NCI-H524 (cell line): ENCODE results near the gene PJVK.
"Not testable (repeated sequence)": the region's sequence is repeated elsewhere in the genome, so short reads cannot be mapped to it uniquely, and the experiment has no call there.

ENCODE experiments used
- DNase-seq, 2 experiments: peaks; one replicate each; lab custom pipeline; 2025; lab: John Stamatoyannopoulos, UW

Gene PJVK

GRCh38 chr2:178450774-178451525 lies at the start of gene PJVK, which contains the start of gene PRKRA:
TSS of gene PJVK (plus strand) at chr2:178451378. CDS start at chr2:178453410, 2,032 bp downstream.
TSS of gene PRKRA (minus strand) at chr2:178451175. CDS start at chr2:178451030, 145 bp downstream.
- peak; percentile 85 to 94 for DNase-seq

- no peak for DNase-seq
These were observed 49.2 kb upstream of the PJVK start for GRCh38 chr2:178401994-178402437.

- DNase-seq, result no peak
These were observed 47.4 kb upstream of the PJVK start for GRCh38 chr2:178403671-178404306.

- peak in 1 of 2 experiments; percentile 50 for DNase-seq
These were observed 46.8 kb upstream of the PJVK start for GRCh38 chr2:178404368-178404767.

- no peak for DNase-seq
These were observed 41.9 kb upstream of the PJVK start for GRCh38 chr2:178409261-178409660.

GRCh38 chr2:178412047-178412446 lies 39.1 kb upstream of the PJVK start:
- DNase-seq, result no peak

GRCh38 chr2:178412453-178412852 lies 38.7 kb upstream of the PJVK start:
- not testable (repeated sequence) for DNase-seq

- DNase-seq, result peak; percentile 66 to 73
These were observed 37.5 kb upstream of the PJVK start for GRCh38 chr2:178413472-178414265.

- DNase-seq, result peak; percentile 77 to 95
These were observed 36.6 kb upstream of the PJVK start for GRCh38 chr2:178414266-178415247.

- DNase-seq, result no peak
These were observed 35.2 kb upstream of the PJVK start for GRCh38 chr2:178415979-178416378.

GRCh38 chr2:178417916-178418315 lies 33.3 kb upstream of the PJVK start:
- DNase-seq, result no peak

GRCh38 chr2:178418426-178418825 lies 32.8 kb upstream of the PJVK start:
- no peak for DNase-seq

GRCh38 chr2:178419123-178419522 lies 32.1 kb upstream of the PJVK start:
- DNase-seq, result peak in 1 of 2 experiments; percentile 19

GRCh38 chr2:178420463-178420999 lies 30.6 kb upstream of the PJVK start:
- no peak for DNase-seq

GRCh38 chr2:178422097-178422496 lies 29.1 kb upstream of the PJVK start:
- no peak for DNase-seq

GRCh38 chr2:178423746-178424145 lies 27.4 kb upstream of the PJVK start:
- DNase-seq, result not testable (repeated sequence)

GRCh38 chr2:178425255-178425827 lies 25.8 kb upstream of the PJVK start:
- DNase-seq, result no peak

- no peak for DNase-seq
These were observed 24.8 kb upstream of the PJVK start for GRCh38 chr2:178426388-178426787.

- DNase-seq, result no peak
These were observed 23.7 kb upstream of the PJVK start for GRCh38 chr2:178427458-178427857.

- DNase-seq, result no peak
These were observed 22.8 kb upstream of the PJVK start for GRCh38 chr2:178428396-178428806.

GRCh38 chr2:178429336-178429735 lies 21.8 kb upstream of the PJVK start:
- no peak for DNase-seq
